GM10266 (cell line): ENCODE results near the gene MYO5B.
"Not testable (repeated sequence)": the region's sequence is repeated elsewhere in the genome, so short reads cannot be mapped to it uniquely, and the experiment has no call there.

Experiments used
- DNase-seq: peaks from one replicate; pipeline ENCODE4 v3.0.0; 2012; ENCODE audit errors: extremely low spot score
- CTCF ChIP-seq: IDR thresholded peaks from 2 replicates; pipeline ENCODE4 v1.5.1; 2012; ENCODE audit warnings: mild to moderate bottlenecking, low read depth; ENCODE audit not compliant: control insufficient read depth, insufficient read depth; ENCODE audit errors: missing control alignments

MYO5B gene

GRCh38 chr18:49814147-49814499, 380.8 kb downstream of the MYO5B start:
- TF ChIP-seq CTCF, result no peak
- no peak for DNase-seq

GRCh38 chr18:49813319-49814146, 381.4 kb downstream of the MYO5B start, which contains the start of gene ACAA2:
Gene ACAA2 (minus strand): TSS chr18:49813533. CDS start chr18:49813484, 49 bp downstream.
- DNase-seq, result peak; percentile 89
- TF ChIP-seq CTCF, result no peak

GRCh38 chr18:49813069-49813318, 382.0 kb downstream of the MYO5B start:
- DNase-seq, result peak; percentile 48
- peak; percentile 7 for TF ChIP-seq CTCF

GRCh38 chr18:49812286-49813068, 382.5 kb downstream of the MYO5B start:
- DNase-seq, result no peak
- no peak for TF ChIP-seq CTCF

GRCh38 chr18:49811151-49811938, 383.6 kb downstream of the MYO5B start:
- TF ChIP-seq CTCF, result no peak
- no peak for DNase-seq

GRCh38 chr18:49808553-49809191, 386.3 kb downstream of the MYO5B start:
- not testable (repeated sequence) for DNase-seq

- no peak for DNase-seq
- no peak for TF ChIP-seq CTCF
These were observed 390.9 kb downstream of the MYO5B start for GRCh38 chr18:49804096-49804495.
